ENCODE results near the gene OPRD1. TPM values are rescaled to one million over a fixed set of nuclear protein-coding genes. Genes with fewer than 3 reads are reported as not detected.

The OPRD1 gene
- total and polyA plus RNA-seq, 2 donors (not counting 1 experiment from before 2014, with no cell fraction given) = not detected

DNA sequence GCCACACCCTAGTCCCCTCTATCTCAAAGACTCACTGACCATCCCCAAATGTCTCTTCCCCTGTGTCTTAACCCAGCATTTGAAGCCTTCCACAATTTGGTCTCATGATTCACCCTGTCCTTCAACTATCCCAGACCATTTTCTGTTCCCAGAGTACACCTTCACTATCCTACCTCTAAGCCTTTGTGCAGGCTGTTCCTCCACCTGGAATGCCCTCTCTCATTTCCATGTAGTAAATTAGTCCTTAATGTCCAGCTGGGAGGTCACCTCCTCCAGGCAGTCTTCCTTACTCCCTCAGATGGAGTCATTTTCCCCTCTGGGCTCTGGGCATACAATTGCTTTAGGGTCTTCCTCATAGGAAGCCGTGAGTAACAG is 71.3 kb downstream of the OPRD1 start:
- Histone ChIP-seq H3K9ac (ENCODE audit: low read length) (no peak overlapping the region), H4K20me1 (ENCODE audit: control insufficient read depth, insufficient read depth, low read length, poor library complexity, severe bottlenecking) (no peaks in the 10 kb centered on the region), H3K4me2 (replicated peaks; ENCODE audit: low read depth, low read length, poor library complexity, severe bottlenecking) (peak overlapping the region; percentile 18), H3K27me3 (replicated peaks in 1 of 4; ENCODE audit: control extremely low read depth in 1 of 4, control insufficient read depth in 3 of 4, insufficient read depth in 4 of 4, low read length in 3 of 4) (no peaks in the 10 kb centered on the region), H3K27ac (ENCODE audit: low read length in 2 of 2) (no peak overlapping the region), H3K36me3 (replicated peaks in 1 of 2; ENCODE audit: control extremely low read depth in 1 of 2, control insufficient read depth in 1 of 2, extremely low read depth in 1 of 2, insufficient read depth in 2 of 2, low read length in 1 of 2) (no peaks in the 10 kb centered on the region), H3K4me3 (ENCODE audit: control extremely low read depth in 1 of 5, extremely low read depth in 1 of 5, insufficient read depth in 1 of 5, low read depth in 2 of 5, low read length in 4 of 5) (no peak overlapping the region), H3K4me1 (ENCODE audit: control insufficient read depth in 2 of 2, insufficient read depth in 2 of 2, low read length in 2 of 2) (peaks cover 24 to 49% of the 10 kb centered on the region in 2 donors), H2AFZ (ENCODE audit: insufficient read depth, low read depth, low read length, poor library complexity, severe bottlenecking) (no peak overlapping the region), H3K79me2 (ENCODE audit: control insufficient read depth, insufficient read depth, low read length) (peaks cover 12% of the 10 kb centered on the region), H3K9me3 (ENCODE audit: control extremely low read depth in 1 of 3, control insufficient read depth in 2 of 3, insufficient read depth in 1 of 3, low read length in 2 of 3) (no peaks in the 10 kb centered on the region)
- ChIA-PET CTCF (interaction anchor here (1.5 to 12.1 kb wide), 9 partner anchors 8 to 318 kb away, joined by 4 to 502 read pairs (median 13); partner anchors contain the start of genes EPB41 and SRSF4), POLR2A (interaction anchor here (0.6 kb wide), 1 partner anchor 303 kb away, joined by 6 read pairs; no protein-coding TSS in a partner anchor)
- H3K4me1 Mint-ChIP-seq = peaks cover 47% of the 10 kb centered on the region
- no peak for TF ChIP-seq EZH2 (IDR thresholded peaks at IDR 0.05; ENCODE audit: borderline replicate concordance, insufficient read depth, low read depth, low read length, poor library complexity, severe bottlenecking)
- TF ChIP-seq, protein P1, sequence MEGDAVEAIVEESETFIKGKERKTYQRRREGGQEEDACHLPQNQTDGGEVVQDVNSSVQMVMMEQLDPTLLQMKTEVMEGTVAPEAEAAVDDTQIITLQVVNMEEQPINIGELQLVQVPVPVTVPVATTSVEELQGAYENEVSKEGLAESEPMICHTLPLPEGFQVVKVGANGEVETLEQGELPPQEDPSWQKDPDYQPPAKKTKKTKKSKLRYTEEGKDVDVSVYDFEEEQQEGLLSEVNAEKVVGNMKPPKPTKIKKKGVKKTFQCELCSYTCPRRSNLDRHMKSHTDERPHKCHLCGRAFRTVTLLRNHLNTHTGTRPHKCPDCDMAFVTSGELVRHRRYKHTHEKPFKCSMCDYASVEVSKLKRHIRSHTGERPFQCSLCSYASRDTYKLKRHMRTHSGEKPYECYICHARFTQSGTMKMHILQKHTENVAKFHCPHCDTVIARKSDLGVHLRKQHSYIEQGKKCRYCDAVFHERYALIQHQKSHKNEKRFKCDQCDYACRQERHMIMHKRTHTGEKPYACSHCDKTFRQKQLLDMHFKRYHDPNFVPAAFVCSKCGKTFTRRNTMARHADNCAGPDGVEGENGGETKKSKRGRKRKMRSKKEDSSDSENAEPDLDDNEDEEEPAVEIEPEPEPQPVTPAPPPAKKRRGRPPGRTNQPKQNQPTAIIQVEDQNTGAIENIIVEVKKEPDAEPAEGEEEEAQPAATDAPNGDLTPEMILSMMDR (IDR thresholded peaks at IDR 0.05) = no peak
- H3K9me3 Mint-ChIP-seq (ENCODE audit: insufficient read depth) = no peaks in the 10 kb centered on the region
- WGBS (ENCODE audit: insufficient coverage) = no CpG with 5 or more reads among the region's 1 CpG
- ATAC-seq (ENCODE audit: low read depth) (no peak), DNase-seq (no peak)
- intact Hi-C loops (cut with micrococcal nuclease) = loop anchor here (10.0 kb wide), 1 partner anchor 628 kb away; the partner anchor contains the start of gene SESN2
- peak overlapping the region; percentile 11 for H3K27ac Mint-ChIP-seq
- no peak overlapping the region for H3K4me3 Mint-ChIP-seq
- H3K27me3 Mint-ChIP-seq = no peaks in the 10 kb centered on the region

DNA sequence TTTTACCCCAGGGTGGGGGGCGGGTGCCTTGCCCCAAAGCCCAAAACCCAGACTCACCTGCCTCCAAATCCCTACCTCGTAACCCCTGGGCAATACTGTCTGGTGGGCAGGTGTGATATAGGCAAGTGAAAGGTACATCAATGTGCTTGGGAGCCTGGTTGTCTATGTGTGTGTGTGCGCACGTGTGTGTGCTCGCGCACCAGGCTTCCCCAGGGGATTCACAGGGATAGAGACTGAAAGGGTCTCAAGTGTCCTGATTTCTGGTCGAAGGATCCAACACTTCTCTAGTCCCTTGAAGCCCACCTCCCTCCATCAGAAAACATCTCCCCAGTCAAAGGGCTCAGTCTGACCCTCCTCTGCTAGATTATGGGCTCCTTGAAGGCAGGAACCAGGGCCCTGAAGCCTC is 73.5 kb downstream of the OPRD1 start:
- WGBS (ENCODE audit: insufficient coverage) = no CpG with 5 or more reads among the region's 7 CpGs
- no peaks in the 10 kb centered on the region for H3K9me3 ChIP-seq (ENCODE audit: control extremely low read depth in 1 of 3, control insufficient read depth in 2 of 3, insufficient read depth in 1 of 3, low read length in 2 of 3)
- H3K4me2 ChIP-seq (replicated peaks; ENCODE audit: low read depth, low read length, poor library complexity, severe bottlenecking) = no peak overlapping the region
- peak overlapping the region; percentile 37 for H3K27ac Mint-ChIP-seq
- H3K4me3 Mint-ChIP-seq = no peak overlapping the region
- peaks cover 26 to 55% of the 10 kb centered on the region in 2 donors for H3K4me1 ChIP-seq (ENCODE audit: control insufficient read depth in 2 of 2, insufficient read depth in 2 of 2, low read length in 2 of 2)
- TF ChIP-seq EZH2 (IDR thresholded peaks at IDR 0.05; ENCODE audit: borderline replicate concordance, insufficient read depth, low read depth, low read length, poor library complexity, severe bottlenecking) = no peak
- TF ChIP-seq, protein P1 (IDR thresholded peaks at IDR 0.05) = no peak
- ChIA-PET CTCF (interaction anchor here (0.6 to 12.1 kb wide), 21 partner anchors 9 to 525 kb away, joined by 3 to 502 read pairs (median 4); partner anchors contain the start of genes EPB41 and SRSF4), POLR2A (interaction anchor here (0.6 to 1.6 kb wide), 10 partner anchors 29 to 381 kb away, joined by 3 to 15 read pairs (median 4); partner anchors contain the start of genes EPB41 and YTHDF2)
- peaks cover 19% of the 10 kb centered on the region for H3K79me2 ChIP-seq (ENCODE audit: control insufficient read depth, insufficient read depth, low read length)
- H2AFZ ChIP-seq (ENCODE audit: insufficient read depth, low read depth, low read length, poor library complexity, severe bottlenecking) = no peak overlapping the region
- intact Hi-C loops (cut with micrococcal nuclease) = loop anchor here (1.0 to 10.0 kb wide), 4 partner anchors 296 to 631 kb away; partner anchors contain the start of genes RCC1, SESN2 and SRSF4
- ATAC-seq (ENCODE audit: low read depth) = no peak
- H3K27ac ChIP-seq (ENCODE audit: low read length in 2 of 2) = peak overlapping the region in 1 of 2 donors; percentile 30
- H3K9ac ChIP-seq (ENCODE audit: low read length) = no peak overlapping the region
- no peaks in the 10 kb centered on the region for H3K27me3 Mint-ChIP-seq
- H3K4me3 ChIP-seq (ENCODE audit: control extremely low read depth in 1 of 5, extremely low read depth in 1 of 5, insufficient read depth in 1 of 5, low read depth in 2 of 5, low read length in 4 of 5) = no peak overlapping the region
- H3K4me1 Mint-ChIP-seq = peaks cover 60% of the 10 kb centered on the region
- peak; percentile 36 for DNase-seq
- no peaks in the 10 kb centered on the region for H3K27me3 ChIP-seq (replicated peaks in 1 of 4; ENCODE audit: control extremely low read depth in 1 of 4, control insufficient read depth in 3 of 4, insufficient read depth in 4 of 4, low read length in 3 of 4)
- H3K36me3 ChIP-seq (replicated peaks in 1 of 2; ENCODE audit: control extremely low read depth in 1 of 2, control insufficient read depth in 1 of 2, extremely low read depth in 1 of 2, insufficient read depth in 2 of 2, low read length in 1 of 2) = no peaks in the 10 kb centered on the region
- H4K20me1 ChIP-seq (ENCODE audit: control insufficient read depth, insufficient read depth, low read length, poor library complexity, severe bottlenecking) = no peaks in the 10 kb centered on the region
- no peaks in the 10 kb centered on the region for H3K9me3 Mint-ChIP-seq (ENCODE audit: insufficient read depth)

Measured in B cell (primary cell).